GM12891 (cell line): ENCODE data around the gene DLG5.

ENCODE experiments used
- DNase-seq: peaks from one replicate; pipeline ENCODE4 v3.0.0; 2011; ENCODE audit warnings: low spot score; ENCODE audit not compliant: insufficient read length
- FAIRE-seq: peaks from 2 replicates; lab custom pipeline; 2011; peaks lifted over from hg19 to GRCh38; lab: Jason Lieb, UNC
- PAX5 ChIP-seq: IDR thresholded peaks from 2 replicates; pipeline ENCODE4 v1.6.1; 2011; ENCODE audit warnings: low read length, moderate library complexity, mild to moderate bottlenecking; ENCODE audit not compliant: insufficient read depth, severe bottlenecking
- POLR2A ChIP-seq: IDR thresholded peaks from 2 replicates; pipeline ENCODE4 v1.6.1; 2011; ENCODE audit warnings: low read depth, low read length, control low read depth
- POLR2AphosphoS5 ChIP-seq: IDR thresholded peaks from 2 replicates; pipeline ENCODE4 v1.6.1; 2011; ENCODE audit warnings: low read depth, low read length, control low read depth
- POU2F2 ChIP-seq: IDR thresholded peaks from 2 replicates; pipeline ENCODE4 v1.6.1; 2011; ENCODE audit warnings: low read depth, mild to moderate bottlenecking, control low read depth, low read length, moderate library complexity
- SPI1 ChIP-seq: IDR thresholded peaks from 2 replicates; pipeline ENCODE4 v1.6.1; 2011; ENCODE audit warnings: low read depth, low read length, control low read depth
- TAF1 ChIP-seq: IDR thresholded peaks from 2 replicates; pipeline ENCODE4 v1.6.1; 2011; ENCODE audit warnings: low read depth, low read length, control low read depth

DLG5 gene

GRCh38 chr10:77969114-77969513 is 42.6 kb upstream of the DLG5 start:
- DNase-seq (no peak), FAIRE-seq (no peak)
- TF ChIP-seq SPI1 (no peak), POU2F2 (no peak), POLR2AphosphoS5 (no peak), POLR2A (no peak), PAX5 (no peak), TAF1 (no peak)

GRCh38 chr10:77967611-77968022 is 41.1 kb upstream of the DLG5 start:
- DNase-seq: no peak
- FAIRE-seq: no peak

GRCh38 chr10:77965294-77965693 is 38.7 kb upstream of the DLG5 start:
- TF ChIP-seq POU2F2: no peak
- TF ChIP-seq POLR2AphosphoS5: no peak
- no peak for TF ChIP-seq PAX5
- no peak for TF ChIP-seq TAF1
- TF ChIP-seq POLR2A: no peak
- TF ChIP-seq SPI1: no peak
- DNase-seq (no peak), FAIRE-seq (no peak)

More at GRCh38 chr10:77967611-77968022, 41.1 kb upstream of the DLG5 start:
- no peak for TF ChIP-seq SPI1
- TF ChIP-seq POU2F2: no peak
- no peak for TF ChIP-seq POLR2A
- no peak for TF ChIP-seq POLR2AphosphoS5
- no peak for TF ChIP-seq PAX5
- no peak for TF ChIP-seq TAF1

GRCh38 chr10:77964811-77965210 is 38.3 kb upstream of the DLG5 start:
- FAIRE-seq: no peak
- no peak for TF ChIP-seq POLR2AphosphoS5
- no peak for TF ChIP-seq PAX5
- no peak for TF ChIP-seq POLR2A
- TF ChIP-seq SPI1: no peak
- no peak for TF ChIP-seq TAF1
- no peak for TF ChIP-seq POU2F2
- no peak for DNase-seq

GRCh38 chr10:77963901-77964300 is 37.3 kb upstream of the DLG5 start:
- DNase-seq (no peak), FAIRE-seq (no peak)
- TF ChIP-seq SPI1 (no peak), POLR2AphosphoS5 (no peak), POU2F2 (no peak)

GRCh38 chr10:77962350-77963146 is 36.0 kb upstream of the DLG5 start:
- DNase-seq (no peak), FAIRE-seq (no peak)
- TF ChIP-seq SPI1: no peak
- no peak for TF ChIP-seq POLR2A
- no peak for TF ChIP-seq POLR2AphosphoS5
- TF ChIP-seq POU2F2: no peak
- no peak for TF ChIP-seq TAF1
- TF ChIP-seq PAX5: no peak

- DNase-seq: no peak
- TF ChIP-seq PAX5 (no peak), SPI1 (no peak), POU2F2 (no peak), TAF1 (no peak), POLR2AphosphoS5 (no peak), POLR2A (no peak)
- no peak for FAIRE-seq
Measured at GRCh38 chr10:77961668-77962067, 35.1 kb upstream of the DLG5 start.

GRCh38 chr10:77960829-77961329 is 34.3 kb upstream of the DLG5 start:
- TF ChIP-seq POU2F2 (no peak), SPI1 (no peak), TAF1 (no peak), PAX5 (no peak), POLR2A (no peak), POLR2AphosphoS5 (no peak)
- FAIRE-seq (no peak), DNase-seq (no peak)

- no peak for TF ChIP-seq TAF1
- no peak for TF ChIP-seq PAX5
- no peak for TF ChIP-seq POLR2AphosphoS5
- TF ChIP-seq POU2F2: no peak
- no peak for TF ChIP-seq POLR2A
- TF ChIP-seq SPI1: no peak
- FAIRE-seq: no peak
- no peak for DNase-seq
Measured at GRCh38 chr10:77959887-77960455, 33.4 kb upstream of the DLG5 start.

- DNase-seq: no peak
- no peak for TF ChIP-seq TAF1
- TF ChIP-seq PAX5: no peak
- TF ChIP-seq SPI1: no peak
- TF ChIP-seq POU2F2: no peak
- no peak for TF ChIP-seq POLR2AphosphoS5
- TF ChIP-seq POLR2A: no peak
- FAIRE-seq: no peak
Measured at GRCh38 chr10:77959384-77959783, 32.8 kb upstream of the DLG5 start.
